ENCODE results near the gene USP6NL. TPM values are rescaled to one million over a fixed set of nuclear protein-coding genes. Genes with fewer than 3 reads are reported as not detected.

The USP6NL gene
- total and polyA plus RNA-seq, 9 of the 15 experiments (the other 6 are each of a cell fraction or from before 2014, with no cell fraction given) = 3.2 to 26.6 (median 19.8) TPM

GRCh38 chr10:11610826-11611247, 613 bp downstream of the USP6NL start (continued):
- TF ChIP-seq AFF1 (IDR thresholded peaks at IDR 0.05; ENCODE audit: low read depth in 1 of 2, partially characterized antibody in 2 of 2) (peak; percentile 6 to 48), RREB1 (CRISPR knock-in tag; IDR thresholded peaks at IDR 0.05) (0 out of 2 replicates have a peak, but pooled peaks have one; percentile 21), ZBTB7A (IDR thresholded peaks at IDR 0.05; ENCODE audit: borderline replicate concordance, control insufficient read depth, low read depth, low read length) (peak; percentile 71; the same call in 1 of the 2 replicates), CXXC5 (CRISPR knock-in tag; IDR thresholded peaks at IDR 0.05) (peak; percentile 12; the same call in 1 of the 2 replicates), NFRKB (IDR thresholded peaks at IDR 0.05; ENCODE audit: low read depth) (peak; percentile 3; the same call in 1 of the 2 replicates), MYBL2 (IDR thresholded peaks at IDR 0.05; ENCODE audit: low read depth) (peak; percentile 2; the same call in 1 of the 2 replicates), MYBL2 (CRISPR knock-in tag; IDR thresholded peaks at IDR 0.05; ENCODE audit: borderline replicate concordance) (no peak), L3MBTL2 (IDR thresholded peaks at IDR 0.05) (no peak), NELFE (IDR thresholded peaks at IDR 0.05; ENCODE audit: insufficient read depth, insufficient read length) (no peak), SIN3A (IDR thresholded peaks at IDR 0.05; ENCODE audit: borderline replicate concordance in 2 of 2, control insufficient read depth in 1 of 2, low read depth in 2 of 2, low read length in 2 of 2) (0 out of 4 replicates have a peak, but pooled peaks of 1 of the 2 experiments have one; percentile 13), SMARCA4 (IDR thresholded peaks at IDR 0.05) (no peak), CHD1 (IDR thresholded peaks at IDR 0.05; ENCODE audit: low read length) (peak; percentile 80)
- TF ChIP-seq, protein P1, sequence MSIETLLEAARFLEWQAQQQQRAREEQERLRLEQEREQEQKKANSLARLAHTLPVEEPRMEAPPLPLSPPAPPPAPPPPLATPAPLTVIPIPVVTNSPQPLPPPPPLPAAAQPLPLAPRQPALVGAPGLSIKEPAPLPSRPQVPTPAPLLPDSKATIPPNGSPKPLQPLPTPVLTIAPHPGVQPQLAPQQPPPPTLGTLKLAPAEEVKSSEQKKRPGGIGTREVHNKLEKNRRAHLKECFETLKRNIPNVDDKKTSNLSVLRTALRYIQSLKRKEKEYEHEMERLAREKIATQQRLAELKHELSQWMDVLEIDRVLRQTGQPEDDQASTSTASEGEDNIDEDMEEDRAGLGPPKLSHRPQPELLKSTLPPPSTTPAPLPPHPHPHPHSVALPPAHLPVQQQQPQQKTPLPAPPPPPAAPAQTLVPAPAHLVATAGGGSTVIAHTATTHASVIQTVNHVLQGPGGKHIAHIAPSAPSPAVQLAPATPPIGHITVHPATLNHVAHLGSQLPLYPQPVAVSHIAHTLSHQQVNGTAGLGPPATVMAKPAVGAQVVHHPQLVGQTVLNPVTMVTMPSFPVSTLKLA (conservative IDR thresholded peaks at IDR 0.05) = peak; percentile 14 to 24; a peak in 2 of 4 replicates
